ENCODE measurements around the gene TP73. TPM values are rescaled to one million over a fixed set of nuclear protein-coding genes. Genes with fewer than 3 reads are reported as not detected.

Gene TP73
- total RNA-seq, 2 donors from 2014 or later = 5.1 to 15.1 TPM

DNA sequence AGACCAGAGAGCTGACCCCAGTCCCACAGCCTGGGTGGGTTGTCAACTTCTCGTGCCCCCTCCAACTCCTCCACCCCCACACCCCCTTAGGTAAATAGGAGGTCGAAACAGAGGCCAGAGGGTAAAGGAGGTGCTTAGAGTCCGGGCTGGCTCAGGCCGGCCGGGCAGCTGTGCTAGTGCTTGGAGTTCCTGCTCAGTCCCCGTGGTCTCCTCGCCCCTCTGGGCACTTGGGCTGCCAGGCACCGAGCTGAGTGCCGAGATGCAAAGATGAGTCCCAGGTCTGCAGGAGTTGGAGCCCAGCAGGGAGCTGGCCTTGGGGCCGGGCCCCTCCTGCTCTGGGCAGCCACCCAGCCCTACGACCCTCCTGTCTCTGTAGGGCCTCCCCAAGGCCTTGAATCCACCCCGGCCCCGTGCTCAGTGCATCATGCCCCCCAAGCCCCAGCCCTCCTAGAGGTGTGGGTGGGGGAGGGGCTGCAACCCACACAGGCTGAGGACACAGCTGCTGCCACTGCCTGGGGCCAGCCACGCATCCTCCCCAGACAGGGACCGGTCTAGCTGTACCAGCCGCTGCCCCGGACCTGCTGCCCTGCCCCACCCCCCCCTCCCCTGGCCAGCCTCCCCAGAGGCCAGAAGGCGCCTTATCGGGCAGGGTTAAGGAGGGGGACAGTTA lies 122.1 kb downstream of the TP73 start:
- H3K27me3 ChIP-seq (replicated peaks; ENCODE audit: insufficient read depth) = no peaks in the 10 kb centered on the region
- no peaks in the 10 kb centered on the region for H3K36me3 ChIP-seq
- TF ChIP-seq POLR2AphosphoS5 (IDR thresholded peaks at IDR 0.05) = no peak
- no peak for TF ChIP-seq POLR2A (IDR thresholded peaks at IDR 0.05)
- TF ChIP-seq, protein P1, sequence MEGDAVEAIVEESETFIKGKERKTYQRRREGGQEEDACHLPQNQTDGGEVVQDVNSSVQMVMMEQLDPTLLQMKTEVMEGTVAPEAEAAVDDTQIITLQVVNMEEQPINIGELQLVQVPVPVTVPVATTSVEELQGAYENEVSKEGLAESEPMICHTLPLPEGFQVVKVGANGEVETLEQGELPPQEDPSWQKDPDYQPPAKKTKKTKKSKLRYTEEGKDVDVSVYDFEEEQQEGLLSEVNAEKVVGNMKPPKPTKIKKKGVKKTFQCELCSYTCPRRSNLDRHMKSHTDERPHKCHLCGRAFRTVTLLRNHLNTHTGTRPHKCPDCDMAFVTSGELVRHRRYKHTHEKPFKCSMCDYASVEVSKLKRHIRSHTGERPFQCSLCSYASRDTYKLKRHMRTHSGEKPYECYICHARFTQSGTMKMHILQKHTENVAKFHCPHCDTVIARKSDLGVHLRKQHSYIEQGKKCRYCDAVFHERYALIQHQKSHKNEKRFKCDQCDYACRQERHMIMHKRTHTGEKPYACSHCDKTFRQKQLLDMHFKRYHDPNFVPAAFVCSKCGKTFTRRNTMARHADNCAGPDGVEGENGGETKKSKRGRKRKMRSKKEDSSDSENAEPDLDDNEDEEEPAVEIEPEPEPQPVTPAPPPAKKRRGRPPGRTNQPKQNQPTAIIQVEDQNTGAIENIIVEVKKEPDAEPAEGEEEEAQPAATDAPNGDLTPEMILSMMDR (IDR thresholded peaks at IDR 0.05) = no peak
- DNase-seq (ENCODE audit: low spot score) = no peak
- H3K4me3 ChIP-seq = no peak overlapping the region
- WGBS = 73% methylated on average over 17 of the region's 19 CpGs
- H3K27ac ChIP-seq = no peak overlapping the region
- H3K4me1 ChIP-seq (replicated peaks) = peaks cover 3% of the 10 kb centered on the region
- H3K9me3 ChIP-seq = no peaks in the 10 kb centered on the region
- intact Hi-C loops (cut with DNase I) = no loop called here

DNA sequence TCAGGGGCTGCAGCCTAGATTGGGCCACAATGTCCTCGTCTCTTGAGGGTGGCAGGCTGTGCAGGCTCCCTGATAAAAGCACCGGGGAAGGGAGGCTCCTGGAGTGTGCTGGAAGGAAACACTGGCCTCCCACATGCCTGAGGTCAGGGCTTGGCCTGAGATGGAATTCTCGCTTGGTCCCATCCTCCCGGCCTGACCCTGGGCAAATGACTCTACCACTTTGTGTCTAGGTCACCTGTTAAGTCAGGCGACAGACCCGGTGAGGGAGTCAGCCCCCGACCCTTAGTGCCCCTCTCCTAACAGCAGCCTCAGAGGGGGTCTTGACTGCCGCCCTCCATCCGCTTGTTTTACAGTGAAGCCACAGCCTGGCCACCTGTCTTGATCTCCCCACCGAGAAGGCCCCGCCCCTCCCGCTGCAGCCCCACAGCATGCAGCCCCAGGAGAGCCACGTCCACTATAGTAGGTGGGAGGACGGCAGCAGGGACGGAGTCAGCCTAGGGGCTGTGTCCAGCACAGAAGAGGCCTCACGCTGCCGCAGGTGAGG lies 122.7 kb downstream of the TP73 start:
- Histone ChIP-seq H3K36me3 (no peaks in the 10 kb centered on the region), H3K4me1 (replicated peaks) (peaks cover 3% of the 10 kb centered on the region), H3K4me3 (no peak overlapping the region), H3K27ac (no peak overlapping the region), H3K27me3 (replicated peaks; ENCODE audit: insufficient read depth) (no peaks in the 10 kb centered on the region), H3K9me3 (no peaks in the 10 kb centered on the region)
- intact Hi-C loops (cut with DNase I) = no loop called here
- WGBS = 66% methylated on average over 17 of the region's 17 CpGs
- DNase-seq (ENCODE audit: low spot score) = no peak
- TF ChIP-seq, protein P1 (IDR thresholded peaks at IDR 0.05) = no peak
- TF ChIP-seq POLR2AphosphoS5 (IDR thresholded peaks at IDR 0.05) (no peak), POLR2A (IDR thresholded peaks at IDR 0.05) (no peak)

- DNase-seq (ENCODE audit: low spot score) = no peak
- Histone ChIP-seq H3K27ac (peak overlapping the region; percentile 18 to 32), H3K36me3 (no peaks in the 10 kb centered on the region), H3K4me1 (replicated peaks) (peaks cover 3% of the 10 kb centered on the region), H3K9me3 (no peaks in the 10 kb centered on the region), H3K4me3 (no peak overlapping the region), H3K27me3 (replicated peaks; ENCODE audit: insufficient read depth) (no peaks in the 10 kb centered on the region)
- 39% methylated on average over 27 of the region's 27 CpGs for WGBS
- no peak for TF ChIP-seq POLR2A (IDR thresholded peaks at IDR 0.05)
- no peak for TF ChIP-seq POLR2AphosphoS5 (IDR thresholded peaks at IDR 0.05)
- TF ChIP-seq, protein P1 (IDR thresholded peaks at IDR 0.05) = peak in 3 of 4 experiments; percentile 30 to 45 (median 33)
- intact Hi-C loops (cut with DNase I) = no loop called here
Measured at GRCh38 chr1:3775490-3776230, 123.3 kb downstream of the TP73 start.

GRCh38 chr1:3776231-3776961 lies 124.1 kb downstream of the TP73 start:
- peak; percentile 56 for TF ChIP-seq POLR2AphosphoS5 (IDR thresholded peaks at IDR 0.05)
- TF ChIP-seq, protein P1 (IDR thresholded peaks at IDR 0.05) = no peak
- H3K27ac ChIP-seq = peak overlapping the region; percentile 18 to 32

More at GRCh38 chr1:3776231-3776961, 124.1 kb downstream of the TP73 start:
- Histone ChIP-seq H3K27me3 (replicated peaks; ENCODE audit: insufficient read depth) (no peaks in the 10 kb centered on the region), H3K9me3 (no peaks in the 10 kb centered on the region), H3K4me3 (no peak overlapping the region), H3K4me1 (replicated peaks) (peaks cover 3% of the 10 kb centered on the region), H3K36me3 (no peaks in the 10 kb centered on the region)
- DNase-seq (ENCODE audit: low spot score) = peak; percentile 53
- intact Hi-C loops (cut with DNase I) = no loop called here
- 56% methylated on average over 16 of the region's 21 CpGs for WGBS
